ENCODE results near the gene FAF2. TPM values are rescaled to one million over a fixed set of nuclear protein-coding genes. Genes with fewer than 3 reads are reported as not detected.

Gene FAF2
- total and polyA plus RNA-seq, 2 donors (not counting 3 experiments of a cell fraction or from before 2014, with no cell fraction given), result 27.9 to 43.5 TPM

DNA sequence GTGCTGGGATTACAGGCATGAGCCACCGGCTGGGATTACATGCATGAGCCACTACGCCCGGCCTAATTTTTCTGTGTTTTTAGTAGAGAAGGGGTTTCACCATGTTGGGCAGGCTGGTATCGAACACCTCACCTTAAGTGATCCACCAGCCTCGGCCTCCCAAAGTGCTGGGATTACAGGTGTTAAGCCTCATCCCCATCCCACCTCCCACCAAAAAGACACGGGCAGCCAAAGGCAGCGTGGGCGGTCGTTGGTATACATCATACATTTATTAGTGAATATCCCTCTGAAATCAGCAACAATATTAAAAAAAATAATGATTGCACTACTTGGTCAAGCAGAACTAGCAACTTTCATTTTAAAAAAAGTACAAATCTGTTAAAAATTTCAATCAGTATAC is 78.3 kb downstream of the FAF2 start:
- FAIRE-seq (no peak), DNase-seq (ENCODE audit: low read depth, low spot score) (no peak)
- BruUV-seq (replicated peaks), result no TSS peak
- TF ChIP-seq, protein P1, sequence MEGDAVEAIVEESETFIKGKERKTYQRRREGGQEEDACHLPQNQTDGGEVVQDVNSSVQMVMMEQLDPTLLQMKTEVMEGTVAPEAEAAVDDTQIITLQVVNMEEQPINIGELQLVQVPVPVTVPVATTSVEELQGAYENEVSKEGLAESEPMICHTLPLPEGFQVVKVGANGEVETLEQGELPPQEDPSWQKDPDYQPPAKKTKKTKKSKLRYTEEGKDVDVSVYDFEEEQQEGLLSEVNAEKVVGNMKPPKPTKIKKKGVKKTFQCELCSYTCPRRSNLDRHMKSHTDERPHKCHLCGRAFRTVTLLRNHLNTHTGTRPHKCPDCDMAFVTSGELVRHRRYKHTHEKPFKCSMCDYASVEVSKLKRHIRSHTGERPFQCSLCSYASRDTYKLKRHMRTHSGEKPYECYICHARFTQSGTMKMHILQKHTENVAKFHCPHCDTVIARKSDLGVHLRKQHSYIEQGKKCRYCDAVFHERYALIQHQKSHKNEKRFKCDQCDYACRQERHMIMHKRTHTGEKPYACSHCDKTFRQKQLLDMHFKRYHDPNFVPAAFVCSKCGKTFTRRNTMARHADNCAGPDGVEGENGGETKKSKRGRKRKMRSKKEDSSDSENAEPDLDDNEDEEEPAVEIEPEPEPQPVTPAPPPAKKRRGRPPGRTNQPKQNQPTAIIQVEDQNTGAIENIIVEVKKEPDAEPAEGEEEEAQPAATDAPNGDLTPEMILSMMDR (IDR thresholded peaks at IDR 0.05; ENCODE audit: extremely low read depth in 1 of 2, insufficient read depth in 1 of 2, low read depth in 1 of 2, low read length in 2 of 2), result no peak
- TF ChIP-seq MYC (IDR thresholded peaks at IDR 0.05; ENCODE audit: low read depth, low read length), result no peak
- TF ChIP-seq FOS (IDR thresholded peaks at IDR 0.05; ENCODE audit: borderline replicate concordance, insufficient read depth, low read length), result no peak
- TF ChIP-seq, protein P2, sequence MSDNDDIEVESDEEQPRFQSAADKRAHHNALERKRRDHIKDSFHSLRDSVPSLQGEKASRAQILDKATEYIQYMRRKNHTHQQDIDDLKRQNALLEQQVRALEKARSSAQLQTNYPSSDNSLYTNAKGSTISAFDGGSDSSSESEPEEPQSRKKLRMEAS (IDR thresholded peaks at IDR 0.05; ENCODE audit: insufficient read depth, insufficient read length), result no peak
- no peak for TF ChIP-seq EZH2 (IDR thresholded peaks at IDR 0.05; ENCODE audit: borderline replicate concordance, low read depth, low read length, severe bottlenecking)
- TF ChIP-seq POLR2AphosphoS5 (IDR thresholded peaks at IDR 0.05; ENCODE audit: insufficient read depth, low read depth, low read length), result no peak
- no peak for TF ChIP-seq POLR2A (IDR thresholded peaks at IDR 0.05; ENCODE audit: low read depth, low read length)
- Histone ChIP-seq H3K4me3 (replicated peaks in 1 of 3; ENCODE audit: insufficient read depth in 1 of 3, low read depth in 1 of 3, low read length in 3 of 3) (no peak overlapping the region), H3K9ac (replicated peaks; ENCODE audit: extremely low read depth, insufficient read depth, low read length) (no peak overlapping the region), H3K27me3 (ENCODE audit: control insufficient read depth in 2 of 2, insufficient read depth in 2 of 2, low read length in 2 of 2) (no peaks in the 10 kb centered on the region), H3K9me3 (replicated peaks; ENCODE audit: control insufficient read depth, insufficient read depth, low read length) (no peaks in the 10 kb centered on the region), H3K9me1 (replicated peaks; ENCODE audit: control insufficient read depth, extremely low read depth, insufficient read depth, low read length) (no peaks in the 10 kb centered on the region), H3K36me3 (ENCODE audit: control insufficient read depth in 2 of 2, extremely low read depth in 1 of 2, insufficient read depth in 2 of 2, low read length in 2 of 2) (peaks cover 9 to 39% of the 10 kb centered on the region in 2 experiments), H3K4me1 (ENCODE audit: control insufficient read depth, extremely low read depth, insufficient read depth, low read length) (no peaks in the 10 kb centered on the region), H2AFZ (ENCODE audit: low read depth, low read length) (no peak overlapping the region), H3K4me2 (ENCODE audit: insufficient read depth, low read length) (no peak overlapping the region), H3K79me2 (ENCODE audit: control insufficient read depth, insufficient read depth, low read length) (no peaks in the 10 kb centered on the region), H3K27ac (ENCODE audit: insufficient read depth, low read depth, low read length) (no peak overlapping the region), H4K20me1 (replicated peaks; ENCODE audit: control insufficient read depth, extremely low read depth, insufficient read depth, low read length) (no peaks in the 10 kb centered on the region)
- intact Hi-C loops (cut with micrococcal nuclease) (no loop called here), dilution Hi-C loops (cut with MboI; ENCODE audit: extremely low pct_ligation_motif_present, low sequenced_read_pairs) (no loop called here)
- ChIA-PET CTCF (no interaction called here), POLR2A (no interaction called here)

All from endothelial cell of umbilical vein (primary cell).